Measurements from ENCODE around the gene PXYLP1. TPM values are rescaled to one million over a fixed set of nuclear protein-coding genes. Genes with fewer than 3 reads are reported as not detected.

The PXYLP1 gene
- total RNA-seq, 1 experiment from 2014 or later, result 6.2 TPM

- Histone ChIP-seq H3K9me3 (ENCODE audit: low read length) (no peaks in the 10 kb centered on the region; the same call in 1 of the 2 replicates), H3K79me2 (ENCODE audit: low read length) (no peaks in the 10 kb centered on the region), H3K9me2 (replicated peaks; ENCODE audit: low read length) (no peaks in the 10 kb centered on the region), H3K27ac (ENCODE audit: low read length) (no peak overlapping the region), H3K36me3 (ENCODE audit: low read depth, low read length) (no peaks in the 10 kb centered on the region), H2AFZ (ENCODE audit: low read length) (no peak overlapping the region), H3F3A (ENCODE audit: low read length, unreplicated experiment) (no peaks in the 10 kb centered on the region), H3K27me3 (ENCODE audit: low read length) (no peaks in the 10 kb centered on the region), H3K9ac (ENCODE audit: low read length) (no peak overlapping the region), H3K4me2 (ENCODE audit: low read length) (no peak overlapping the region), H3K4me1 (ENCODE audit: insufficient read depth, low read length) (no peaks in the 10 kb centered on the region), H4K20me1 (ENCODE audit: low read length) (no peaks in the 10 kb centered on the region), H3K4me3 (ENCODE audit: low read length) (no peak overlapping the region)
- TF ChIP-seq EZH2phosphoT487 (IDR thresholded peaks at IDR 0.05; ENCODE audit: borderline replicate concordance, low read length) (no peak), EZH2 (IDR thresholded peaks at IDR 0.05; ENCODE audit: low read length, unreplicated experiment) (no peak)
- ATAC-seq (no peak), DNase-seq (no peak)
- BruUV-seq (replicated peaks), result no TSS peak
- intact Hi-C loops (cut with micrococcal nuclease), result no loop called here
- POLR2A ChIA-PET (ENCODE audit: unreplicated experiment), result no interaction called here
- CTCF ChIA-PET, result no interaction called here
These were observed 7.9 kb upstream of the PXYLP1 start for GRCh38 chr3:141223673-141224166.

DNA sequence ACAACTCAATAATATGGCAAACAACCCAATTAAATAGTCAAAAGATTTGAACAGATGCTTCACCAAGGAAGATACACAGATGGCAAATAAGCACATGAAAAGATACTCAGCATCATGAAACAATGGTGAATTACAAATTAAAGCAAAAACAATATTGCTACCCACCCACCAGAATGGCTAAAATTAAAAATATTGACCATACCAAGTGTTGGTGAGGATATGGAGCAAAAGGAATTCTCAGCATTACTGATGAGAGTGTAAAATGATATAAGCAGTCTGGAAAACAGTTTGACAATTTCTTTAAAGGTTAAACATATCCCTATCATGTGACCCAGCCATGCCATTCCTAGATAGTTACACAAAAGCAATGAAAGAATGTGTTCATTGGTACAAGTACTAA is 5.7 kb upstream of the PXYLP1 start:
- TF ChIP-seq EZH2phosphoT487 (IDR thresholded peaks at IDR 0.05; ENCODE audit: borderline replicate concordance, low read length), result no peak
- no peak for TF ChIP-seq CTCF (conservative IDR thresholded peaks at IDR 0.05; ENCODE audit: low read depth, low read length)
- no peak for TF ChIP-seq EZH2 (IDR thresholded peaks at IDR 0.05; ENCODE audit: low read length, unreplicated experiment)
- Histone ChIP-seq H4K20me1 (ENCODE audit: low read length) (no peaks in the 10 kb centered on the region), H3K4me2 (ENCODE audit: low read length) (no peak overlapping the region), H3K4me3 (ENCODE audit: low read length) (no peak overlapping the region), H3K36me3 (ENCODE audit: low read depth, low read length) (no peaks in the 10 kb centered on the region), H3K9ac (ENCODE audit: low read length) (no peak overlapping the region), H3K4me1 (ENCODE audit: insufficient read depth, low read length) (peaks cover 1% of the 10 kb centered on the region; the same call in 1 of the 2 replicates), H3K9me3 (ENCODE audit: low read length) (no peaks in the 10 kb centered on the region; the same call in 1 of the 2 replicates), H3K9me2 (replicated peaks; ENCODE audit: low read length) (no peaks in the 10 kb centered on the region), H3K79me2 (ENCODE audit: low read length) (no peaks in the 10 kb centered on the region), H2AFZ (ENCODE audit: low read length) (no peak overlapping the region), H3K27ac (ENCODE audit: low read length) (no peak overlapping the region), H3K27me3 (ENCODE audit: low read length) (no peaks in the 10 kb centered on the region), H3F3A (ENCODE audit: low read length, unreplicated experiment) (no peaks in the 10 kb centered on the region)
- BruUV-seq (replicated peaks), result no TSS peak
- POLR2A ChIA-PET (ENCODE audit: unreplicated experiment), result no interaction called here
- ATAC-seq (no peak), DNase-seq (no peak)
- CTCF ChIA-PET, result no interaction called here
- intact Hi-C loops (cut with micrococcal nuclease), result no loop called here

GRCh38 chr3:141227216-141227615 is 4.4 kb upstream of the PXYLP1 start:
- Histone ChIP-seq H4K20me1 (ENCODE audit: low read length) (no peaks in the 10 kb centered on the region), H3K79me2 (ENCODE audit: low read length) (no peaks in the 10 kb centered on the region), H3K4me2 (ENCODE audit: low read length) (no peak overlapping the region), H3K9ac (ENCODE audit: low read length) (no peak overlapping the region), H3K27ac (ENCODE audit: low read length) (no peak overlapping the region), H3K27me3 (ENCODE audit: low read length) (no peaks in the 10 kb centered on the region), H2AFZ (ENCODE audit: low read length) (no peak overlapping the region), H3K4me3 (ENCODE audit: low read length) (no peak overlapping the region), H3F3A (ENCODE audit: low read length, unreplicated experiment) (no peaks in the 10 kb centered on the region), H3K36me3 (ENCODE audit: low read depth, low read length) (no peaks in the 10 kb centered on the region), H3K9me2 (replicated peaks; ENCODE audit: low read length) (no peaks in the 10 kb centered on the region), H3K4me1 (ENCODE audit: insufficient read depth, low read length) (peaks cover 6% of the 10 kb centered on the region; the same call in 1 of the 2 replicates), H3K9me3 (ENCODE audit: low read length) (no peaks in the 10 kb centered on the region; the same call in 1 of the 2 replicates)
- ATAC-seq (no peak), DNase-seq (no peak)
- intact Hi-C loops (cut with micrococcal nuclease), result no loop called here
- TF ChIP-seq EZH2phosphoT487 (IDR thresholded peaks at IDR 0.05; ENCODE audit: borderline replicate concordance, low read length), result no peak
- no peak for TF ChIP-seq EZH2 (IDR thresholded peaks at IDR 0.05; ENCODE audit: low read length, unreplicated experiment)
- TF ChIP-seq CTCF (conservative IDR thresholded peaks at IDR 0.05; ENCODE audit: low read depth, low read length), result no peak
- BruUV-seq (replicated peaks), result no TSS peak
- CTCF ChIA-PET, result no interaction called here
- POLR2A ChIA-PET (ENCODE audit: unreplicated experiment), result no interaction called here
